Fibroblast of skin of back (primary cell): ENCODE results near the gene CGB3.

Experiments
- DNase-seq: peaks from one replicate; pipeline ENCODE4 v3.0.0-alpha.2; 2013

The CGB3 gene

DNA sequence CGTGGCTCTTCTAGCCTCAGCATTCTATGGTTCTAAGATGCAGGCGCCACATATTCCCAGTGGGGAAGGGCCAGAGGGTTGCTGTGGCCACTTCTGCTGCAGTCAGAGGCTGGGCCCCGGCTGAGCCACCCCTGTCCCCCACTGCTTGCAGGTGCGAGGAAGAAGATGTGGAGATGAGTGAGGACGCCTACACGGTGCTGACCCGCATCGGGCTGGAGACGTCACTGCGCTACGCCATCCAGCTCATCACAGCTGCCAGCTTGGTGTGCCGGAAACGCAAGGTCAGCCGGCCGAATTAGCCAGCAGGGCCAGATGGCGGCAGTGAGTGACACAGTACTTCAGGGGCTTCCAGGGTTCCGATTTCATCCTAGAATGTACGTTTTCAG, 9.3 kb downstream of the CGB3 start:
- DNase-seq = no peak

DNA sequence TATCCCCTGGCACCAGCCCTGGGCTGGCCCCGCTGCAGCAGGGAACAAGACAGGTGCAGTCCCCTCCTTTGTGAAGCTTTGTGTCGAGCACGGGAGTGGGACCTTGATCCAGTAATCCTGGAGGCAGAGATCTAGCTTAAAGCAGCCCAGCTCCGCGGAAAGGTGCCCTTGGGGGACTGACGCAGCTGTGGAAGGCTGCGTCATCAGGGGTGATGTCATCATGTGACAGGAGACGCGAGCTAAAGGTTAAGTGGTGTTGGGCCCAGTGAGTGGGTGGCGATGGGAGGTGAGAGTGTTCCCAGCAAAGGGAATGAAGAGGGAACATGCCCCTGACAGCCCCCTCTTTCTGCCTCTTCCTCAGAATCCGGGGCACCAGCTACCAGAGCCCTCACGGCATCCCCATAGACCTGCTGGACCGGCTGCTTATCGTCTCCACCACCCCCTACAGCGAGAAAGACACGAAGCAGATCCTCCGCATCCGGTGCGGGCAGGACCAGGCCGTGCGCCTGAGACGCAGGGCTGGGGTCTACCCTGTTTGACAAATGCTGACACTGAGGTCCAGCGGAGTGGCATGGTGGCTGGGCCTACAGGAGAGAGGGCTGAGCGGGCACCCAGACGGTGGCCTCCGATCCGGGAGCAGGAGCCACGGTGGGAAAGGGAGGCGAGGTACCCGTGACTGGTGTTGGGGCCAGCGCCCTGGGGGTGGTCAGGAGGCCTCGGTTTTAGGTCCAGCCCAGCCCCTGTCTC, 9.8 kb downstream of the CGB3 start:
- no peak for DNase-seq

DNA sequence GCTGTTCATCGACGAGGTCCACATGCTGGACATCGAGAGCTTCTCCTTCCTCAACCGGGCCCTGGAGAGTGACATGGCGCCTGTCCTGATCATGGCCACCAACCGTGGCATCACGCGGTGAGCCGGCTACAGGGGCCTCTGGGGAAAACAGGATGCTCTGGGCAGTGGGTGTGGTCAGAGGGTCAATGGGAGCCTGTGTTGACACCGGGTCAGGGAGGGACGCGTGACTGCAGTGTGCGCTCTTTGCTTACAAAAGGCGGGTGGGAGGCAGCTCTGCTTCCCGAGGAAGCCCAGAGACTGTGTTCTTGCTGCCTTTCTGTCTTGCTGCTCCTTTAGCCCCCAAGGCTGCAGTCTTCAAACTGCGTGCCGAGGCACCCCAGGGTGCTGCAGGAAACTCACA, 12.9 kb downstream of the CGB3 start:
- no peak for DNase-seq

DNA sequence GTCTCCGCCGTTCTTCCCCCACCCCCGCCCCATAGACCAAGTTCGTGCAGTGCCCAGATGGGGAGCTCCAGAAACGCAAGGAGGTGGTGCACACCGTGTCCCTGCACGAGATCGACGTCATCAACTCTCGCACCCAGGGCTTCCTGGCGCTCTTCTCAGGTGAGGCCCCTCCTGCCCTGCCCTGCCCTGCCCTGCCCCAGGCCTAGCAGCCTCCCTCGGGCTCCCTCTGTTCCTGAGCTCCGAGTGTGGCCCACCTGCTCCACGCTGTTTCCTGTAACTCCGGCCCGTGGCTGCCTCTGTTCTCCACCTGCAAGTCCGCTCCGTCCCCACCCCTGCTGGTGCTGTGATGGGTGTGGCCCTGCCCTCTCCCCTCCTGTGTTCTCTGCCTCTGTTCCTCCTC, 13.7 kb downstream of the CGB3 start:
- DNase-seq = no peak

DNA sequence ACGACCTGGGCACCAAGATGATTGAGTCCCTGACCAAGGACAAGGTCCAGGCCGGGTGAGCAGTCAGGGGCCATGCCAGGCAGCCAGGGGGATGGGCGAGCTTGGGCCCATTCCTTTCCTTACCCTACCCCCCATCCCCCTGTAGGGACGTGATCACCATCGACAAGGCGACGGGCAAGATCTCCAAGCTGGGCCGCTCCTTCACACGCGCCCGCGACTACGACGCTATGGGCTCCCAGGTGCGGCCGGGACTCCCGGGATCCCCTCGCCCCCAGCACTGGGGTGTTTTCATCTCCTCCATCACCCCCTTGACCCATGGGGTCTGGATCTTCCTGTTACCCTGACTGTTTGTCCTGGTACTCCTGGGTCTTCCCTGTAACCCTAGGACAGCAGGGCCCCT, 14.3 kb downstream of the CGB3 start:
- DNase-seq = no peak

DNA sequence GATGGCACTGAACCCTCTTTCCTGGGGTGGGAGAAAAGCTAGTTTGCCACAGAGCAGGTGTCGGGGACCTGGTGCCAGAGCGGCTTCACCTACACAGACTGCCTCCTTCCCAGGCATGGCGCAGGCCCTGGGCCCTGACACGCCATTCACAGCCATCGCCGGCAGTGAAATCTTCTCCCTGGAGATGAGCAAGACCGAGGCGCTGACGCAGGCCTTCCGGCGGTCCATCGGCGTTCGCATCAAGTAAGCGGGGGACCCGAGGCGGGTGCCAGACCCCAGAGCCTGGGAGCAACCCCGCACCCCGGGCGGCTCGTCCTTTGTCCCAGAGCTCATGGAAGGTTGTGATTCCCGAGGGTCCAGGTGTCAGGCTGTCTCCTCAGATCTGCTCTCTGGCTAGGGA, 17.2 kb downstream of the CGB3 start:
- DNase-seq = no peak

DNA sequence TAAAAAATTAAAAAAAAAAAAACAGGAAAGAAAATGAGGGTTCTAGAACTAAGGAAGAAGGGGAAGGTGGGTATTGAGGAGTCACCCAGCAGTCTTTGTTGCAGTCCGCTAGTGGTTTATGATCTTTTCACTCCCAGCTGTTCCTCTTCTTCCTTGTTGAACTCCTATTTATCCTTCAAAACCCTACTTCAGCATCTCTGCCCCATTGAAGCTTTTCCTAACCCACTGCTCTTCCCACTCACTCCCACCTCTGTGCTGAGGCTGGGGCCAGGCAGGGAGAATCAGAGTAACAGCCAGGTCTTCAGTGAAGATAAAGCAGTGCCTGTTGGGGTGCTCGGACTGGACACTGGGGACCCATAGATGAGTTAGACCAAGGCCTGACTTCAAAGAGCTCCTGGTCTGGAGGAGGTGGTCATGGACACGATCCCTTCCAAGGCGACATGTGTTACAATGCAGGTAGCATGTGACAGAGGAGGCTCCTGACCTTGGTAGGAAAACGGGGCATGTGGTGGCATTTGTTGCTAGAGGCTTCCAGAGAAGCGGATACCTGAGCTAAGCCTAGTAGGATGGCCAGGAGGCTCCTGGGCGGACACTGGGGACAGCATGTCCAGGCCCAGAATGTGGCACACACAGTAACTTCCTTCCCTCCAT, 19.0 kb downstream of the CGB3 start:
- no peak for DNase-seq

DNA sequence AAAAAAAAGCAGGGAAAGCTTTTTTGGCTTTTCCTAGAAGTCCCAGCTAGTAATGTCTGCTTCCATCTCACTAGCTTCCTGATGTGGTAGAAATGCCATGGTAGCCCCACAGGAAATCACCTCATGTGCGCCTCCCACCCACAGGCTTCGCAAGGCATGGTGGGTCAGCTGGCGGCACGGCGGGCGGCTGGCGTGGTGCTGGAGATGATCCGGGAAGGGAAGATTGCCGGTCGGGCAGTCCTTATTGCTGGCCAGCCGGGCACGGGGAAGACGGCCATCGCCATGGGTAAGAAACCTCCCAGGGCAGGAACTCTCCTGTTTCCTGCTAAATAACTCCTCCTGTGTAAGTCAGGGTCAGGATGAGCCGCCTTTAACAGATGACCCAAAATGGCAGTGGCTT, 20.0 kb downstream of the CGB3 start:
- no peak for DNase-seq

DNA sequence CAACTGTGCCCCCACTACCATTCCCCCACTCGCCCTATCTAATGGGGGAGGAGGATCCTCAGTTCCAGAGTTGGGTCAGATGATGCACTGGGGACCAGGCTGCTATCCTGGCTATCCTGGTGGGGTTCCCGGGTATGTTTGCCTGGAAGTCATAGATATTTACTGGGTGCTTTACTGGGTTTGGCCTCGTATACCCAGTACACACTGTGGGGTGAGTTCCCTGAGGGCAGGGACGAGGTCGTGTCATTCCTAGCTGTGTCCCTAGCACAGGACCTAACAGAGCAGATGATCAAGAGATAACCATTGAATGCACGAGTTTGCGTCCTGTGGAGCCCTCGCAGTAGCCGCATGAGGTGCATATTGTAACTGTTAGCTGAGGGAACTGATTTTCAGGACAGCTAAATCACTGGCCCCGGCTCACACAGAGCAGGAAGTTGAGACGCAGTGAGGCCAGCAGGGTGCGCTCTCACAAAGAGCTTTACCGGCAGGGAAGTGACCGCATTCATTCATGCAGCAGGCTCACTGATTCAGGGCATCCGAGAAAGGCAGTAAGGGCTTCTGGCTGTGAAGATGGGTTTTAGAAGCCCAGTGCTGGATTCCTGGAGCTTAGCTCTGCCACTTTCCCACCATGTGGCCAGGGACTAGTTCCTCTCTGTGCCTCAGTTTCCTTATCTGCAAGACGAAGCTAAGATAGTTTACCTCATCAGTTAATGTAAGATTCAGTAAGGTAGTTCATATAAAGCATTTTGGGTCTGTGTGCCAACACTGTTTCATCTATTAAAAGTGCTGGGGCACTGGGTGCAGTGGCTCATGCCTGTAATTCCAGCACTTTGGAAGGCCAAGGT, 24.4 kb downstream of the CGB3 start:
- DNase-seq = peak; percentile 71

DNA sequence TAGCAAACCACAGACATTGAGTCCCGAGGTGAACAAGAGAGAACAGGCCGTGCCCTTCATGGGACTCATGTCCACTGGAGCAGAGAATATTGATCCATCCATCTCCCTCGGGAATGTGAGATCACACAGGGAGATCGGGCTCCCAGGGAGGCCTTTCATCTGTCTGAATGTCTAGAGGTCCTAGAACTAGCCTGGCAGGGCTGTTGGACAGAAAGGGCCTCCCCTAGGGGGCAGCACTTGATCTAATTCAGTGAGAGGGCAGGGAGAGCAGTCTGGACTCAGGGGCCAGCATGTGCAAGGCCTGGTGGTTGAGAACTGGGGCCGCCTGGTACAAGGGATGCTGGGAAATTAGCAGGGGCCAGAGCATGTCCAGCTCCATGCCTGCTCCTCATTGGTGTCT, 26.2 kb downstream of the CGB3 start:
- DNase-seq = peak; percentile 69

DNA sequence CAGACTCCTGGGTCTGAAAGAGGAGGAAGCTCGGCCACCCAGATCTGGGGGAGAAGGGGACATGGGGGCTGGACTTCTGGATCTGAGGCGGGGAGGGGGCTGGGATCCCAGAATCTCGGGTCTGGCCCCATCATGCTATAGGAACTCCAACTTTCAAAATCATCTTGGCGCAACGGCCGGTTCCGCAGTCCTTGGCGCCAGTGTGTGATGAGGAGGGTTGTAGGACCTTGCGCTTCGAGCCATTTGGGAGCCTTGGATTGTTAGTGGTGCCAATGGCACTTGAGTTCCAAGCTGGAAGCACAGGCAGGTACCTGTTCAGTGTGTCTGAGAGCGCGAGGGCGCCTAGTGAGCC, 30.1 kb downstream of the CGB3 start:
- DNase-seq = no peak

DNA sequence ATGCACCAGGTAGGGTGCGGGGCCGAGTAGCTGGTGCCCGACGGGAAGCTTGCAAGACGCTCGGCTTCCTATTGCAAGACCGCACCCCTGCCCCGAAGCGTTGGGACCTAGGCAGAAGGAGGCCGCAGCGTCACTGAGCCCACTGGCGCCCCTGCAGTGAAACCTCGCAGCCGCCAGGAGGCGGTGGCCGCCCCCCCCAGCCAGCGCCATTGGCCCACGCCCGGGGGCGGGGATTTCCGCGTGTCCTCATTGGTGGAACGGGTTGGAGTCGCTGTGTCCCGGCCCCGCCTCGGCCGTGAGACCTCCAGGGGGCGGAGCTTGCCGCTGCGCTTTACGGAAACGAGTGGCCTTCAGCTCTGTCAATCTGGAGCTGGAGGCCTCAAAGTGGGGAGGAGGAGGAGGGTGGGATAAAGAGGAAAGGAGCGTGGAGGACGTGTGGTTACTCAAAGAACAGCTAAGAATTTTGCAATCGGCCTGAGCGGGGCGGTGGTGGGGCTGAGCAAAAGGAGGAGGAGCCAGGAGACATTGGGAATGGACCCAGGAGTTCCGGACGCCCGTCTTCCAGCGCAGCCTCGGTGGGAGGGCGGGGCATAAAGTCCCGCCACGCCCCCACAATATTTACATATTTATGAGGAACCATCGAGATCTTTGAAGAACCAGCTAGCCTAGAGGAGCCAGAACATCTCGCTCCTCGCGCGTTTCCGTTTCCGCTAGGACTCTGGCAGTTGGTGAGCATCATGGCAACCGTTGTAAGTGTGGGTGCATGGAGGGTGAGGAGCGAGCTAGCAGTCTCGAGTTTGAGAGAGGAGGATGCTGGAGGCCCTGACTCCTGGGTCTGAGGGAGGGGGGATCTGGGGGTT, 30.7 kb downstream of the CGB3 start, which contains the start of the genes GYS1 and RUVBL2:
Gene GYS1 (minus strand): TSS at position 135 of the 860 bp plus-strand sequence. CDS start 197 bp downstream, outside the sequence.
Gene RUVBL2 (plus strand): TSS at position 713 of the 860 bp plus-strand sequence. CDS start 25 bp downstream, at position 738.
- peak; percentile 100 for DNase-seq

DNA sequence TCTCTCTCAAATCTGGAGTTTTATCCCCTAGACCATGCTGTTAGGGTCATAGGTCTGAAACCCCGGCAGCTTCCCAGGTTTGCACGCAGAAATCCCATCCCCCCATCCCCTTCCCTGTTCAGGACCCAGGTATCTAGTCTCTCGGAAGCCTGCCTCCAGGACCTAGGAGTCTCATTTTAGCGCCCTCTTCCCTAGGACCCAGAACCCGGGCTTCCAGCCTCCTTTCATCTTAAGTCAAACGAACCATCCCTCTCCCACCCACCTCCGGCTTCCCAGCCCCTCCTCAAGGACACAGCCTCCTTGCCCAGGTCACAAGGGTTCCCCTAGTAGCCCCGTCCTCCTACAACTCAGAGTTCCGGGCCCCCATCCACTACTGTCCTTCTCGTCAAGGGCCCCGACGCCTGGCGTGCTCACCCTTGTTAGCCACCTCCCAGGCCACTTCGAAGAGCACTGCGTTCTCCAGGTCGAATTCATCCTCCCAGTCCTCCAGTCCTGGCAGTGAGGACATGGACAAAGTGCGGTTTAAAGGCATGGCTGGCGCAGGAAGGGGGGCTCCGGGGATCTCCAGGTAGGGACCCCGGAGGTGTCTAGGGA, 31.5 kb downstream of the CGB3 start:
- no peak for DNase-seq

DNA sequence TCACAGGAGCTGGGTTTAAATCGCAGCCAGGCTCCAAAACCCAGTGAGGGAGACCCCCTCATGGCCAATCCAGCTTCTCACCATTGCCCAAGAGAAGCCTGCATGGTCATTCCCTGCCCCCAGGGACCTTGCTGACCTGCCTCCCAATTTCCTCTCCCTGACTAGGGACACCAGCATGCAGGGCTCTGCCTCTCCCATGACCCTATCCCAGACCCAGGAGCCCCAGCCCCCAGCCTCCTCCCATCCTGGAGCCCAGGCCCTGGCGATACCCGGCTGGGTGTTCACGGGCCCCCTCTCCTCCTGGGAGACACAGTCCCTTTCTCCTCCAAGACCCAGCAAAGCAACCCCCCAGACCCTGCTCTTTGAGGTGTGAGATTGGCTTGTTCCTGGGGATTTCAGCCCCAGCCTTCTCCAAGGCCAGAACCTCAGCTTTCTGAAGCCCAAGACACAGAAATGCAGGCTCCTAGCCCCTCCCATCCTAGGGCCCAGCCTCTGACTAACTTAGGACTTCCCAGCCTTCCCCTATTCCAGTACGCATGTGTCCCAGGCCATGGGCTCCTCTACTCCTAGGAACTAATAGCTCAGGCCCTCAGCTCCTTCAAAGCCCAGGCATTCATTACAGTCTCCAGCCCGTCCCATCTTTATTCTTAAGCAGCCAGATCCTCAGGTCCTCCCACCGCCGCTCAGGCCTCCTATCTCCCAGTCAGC, 32.1 kb downstream of the CGB3 start:
- DNase-seq = peak; percentile 86

DNA sequence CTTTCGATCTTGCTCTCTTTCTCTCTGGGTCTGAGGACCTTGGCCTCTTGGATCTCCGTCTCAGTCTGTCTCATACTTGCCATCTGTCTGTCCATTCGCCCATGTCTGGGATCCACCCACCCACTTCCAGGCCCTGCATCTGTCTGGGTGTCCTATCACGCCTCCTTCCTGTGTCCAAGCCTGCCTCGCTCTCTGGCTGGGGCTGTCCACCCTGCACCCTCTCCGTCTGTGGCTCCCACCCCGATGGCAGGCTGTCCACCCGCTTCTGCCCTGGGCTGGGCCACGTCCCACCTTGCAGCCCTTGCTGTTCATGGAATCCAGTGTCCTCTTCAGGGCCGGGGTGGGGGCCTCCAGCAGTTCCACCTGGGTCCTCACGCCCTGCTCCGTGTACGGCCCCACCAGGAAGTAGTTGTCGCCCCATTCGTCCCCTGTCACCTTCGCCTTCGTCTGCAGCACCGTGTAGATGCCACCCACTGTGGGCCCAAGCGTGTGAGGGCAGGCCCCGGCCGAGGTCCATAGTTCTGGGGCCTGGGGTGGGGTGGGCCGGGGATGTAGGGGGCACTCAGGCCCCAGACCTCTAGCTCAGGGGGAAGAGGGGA, 33.0 kb downstream of the CGB3 start:
- DNase-seq = no peak

DNA sequence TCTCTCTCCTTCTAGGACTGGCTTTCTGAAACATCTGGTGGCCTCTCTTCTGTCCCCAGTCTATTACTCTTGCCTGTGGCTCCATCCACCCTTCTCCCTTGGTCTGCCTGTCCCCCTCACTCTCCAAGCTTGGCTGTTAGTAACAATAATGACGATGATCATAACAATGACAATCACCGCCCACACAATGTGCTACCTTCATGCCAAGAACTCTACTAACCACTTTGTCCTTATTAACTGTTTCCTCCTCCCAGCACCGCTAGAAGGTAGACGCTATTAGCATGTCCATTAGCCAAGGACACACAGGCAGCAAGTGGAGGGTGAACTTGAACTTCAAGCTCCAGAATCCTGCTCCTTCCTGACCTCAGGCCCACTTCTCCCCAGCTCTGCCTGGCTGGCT, 33.7 kb downstream of the CGB3 start:
- DNase-seq = no peak

DNA sequence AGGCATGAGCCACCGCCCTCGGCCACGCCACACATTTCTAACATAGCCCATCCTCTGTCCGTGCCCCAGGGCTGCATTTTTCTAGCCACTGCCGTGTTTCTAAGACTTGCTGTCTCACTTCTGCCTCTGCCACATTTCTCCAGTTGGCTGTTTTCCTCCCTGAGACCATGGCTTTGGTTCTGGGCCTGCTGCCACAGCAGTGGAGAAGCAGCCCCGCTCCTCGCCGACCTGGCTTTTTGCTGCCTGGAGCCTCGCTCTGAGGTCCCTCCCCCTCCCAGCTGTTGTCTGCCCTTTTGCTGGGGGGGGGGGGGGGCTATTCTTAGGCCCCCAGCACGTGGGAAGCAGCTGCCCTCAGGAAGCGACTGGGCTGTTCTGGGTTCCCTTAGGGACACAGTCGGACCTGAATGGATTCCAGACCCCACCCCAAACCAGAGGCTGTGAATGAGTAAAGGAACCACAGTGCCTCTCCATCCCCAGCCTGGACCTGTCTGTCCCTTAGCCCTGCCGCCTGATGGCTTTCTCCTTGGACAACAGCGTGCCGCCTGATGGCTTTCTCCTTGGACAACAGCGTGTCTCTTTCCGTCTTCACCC, 34.3 kb downstream of the CGB3 start:
- no peak for DNase-seq

DNA sequence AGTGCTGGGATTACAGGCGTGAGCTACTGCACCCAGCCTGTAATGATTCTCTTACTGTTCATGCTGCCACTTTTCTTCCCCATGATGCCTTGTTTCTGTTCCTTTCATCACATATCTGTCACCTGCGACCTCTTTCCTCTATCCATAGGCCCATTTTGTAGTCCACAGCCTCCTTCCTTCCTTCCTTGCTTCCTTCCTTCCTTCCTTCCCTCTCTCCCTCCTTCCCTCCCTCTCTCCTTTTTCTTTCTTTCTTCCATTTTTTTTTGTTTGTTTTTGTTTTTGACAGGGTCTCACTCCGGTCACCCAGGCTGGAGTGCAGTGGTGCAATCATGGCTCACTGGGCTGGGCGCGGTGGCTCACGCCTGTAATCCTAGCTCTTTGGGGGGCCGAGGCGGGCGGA, 35.3 kb downstream of the CGB3 start:
- no peak for DNase-seq

DNA sequence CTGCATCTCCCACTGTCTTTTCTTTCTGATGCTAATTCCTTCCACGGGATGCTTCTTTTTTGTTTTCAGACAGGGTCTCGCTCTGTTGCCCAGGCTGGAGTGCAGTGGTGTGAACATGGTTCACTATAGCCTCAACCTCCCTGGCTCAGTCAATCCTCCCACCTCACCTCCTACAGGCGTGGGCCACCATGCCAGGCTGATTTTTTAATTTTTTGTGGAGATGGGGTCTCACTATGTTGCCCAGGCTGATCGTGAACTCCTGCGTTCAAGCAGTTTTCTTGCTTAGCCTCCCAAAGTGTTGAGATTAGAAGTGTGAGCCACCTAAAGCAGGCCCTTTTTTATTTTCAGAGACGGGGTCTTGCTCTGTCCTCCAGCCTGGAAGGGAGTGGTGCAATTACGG, 35.8 kb downstream of the CGB3 start:
- no peak for DNase-seq

DNA sequence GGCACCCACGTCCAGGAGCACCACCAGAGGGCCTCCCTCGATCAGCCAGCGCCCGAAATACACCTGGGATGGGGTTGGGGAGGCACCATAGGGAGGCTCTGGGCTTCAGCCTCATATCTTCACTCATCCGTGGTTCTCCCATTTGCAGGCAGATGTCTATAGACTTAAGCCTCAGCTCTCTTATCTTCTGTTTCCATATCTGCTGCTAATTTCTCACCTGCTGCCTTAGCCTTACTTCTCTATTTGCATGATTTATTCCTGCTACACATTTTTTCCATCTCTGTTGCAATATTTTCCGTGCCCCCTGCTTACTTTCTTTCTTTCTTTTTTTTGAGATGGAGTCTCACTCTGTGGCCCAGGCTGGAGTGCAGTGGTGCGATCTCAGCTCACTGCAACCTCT, 36.8 kb downstream of the CGB3 start:
- no peak for DNase-seq

DNA sequence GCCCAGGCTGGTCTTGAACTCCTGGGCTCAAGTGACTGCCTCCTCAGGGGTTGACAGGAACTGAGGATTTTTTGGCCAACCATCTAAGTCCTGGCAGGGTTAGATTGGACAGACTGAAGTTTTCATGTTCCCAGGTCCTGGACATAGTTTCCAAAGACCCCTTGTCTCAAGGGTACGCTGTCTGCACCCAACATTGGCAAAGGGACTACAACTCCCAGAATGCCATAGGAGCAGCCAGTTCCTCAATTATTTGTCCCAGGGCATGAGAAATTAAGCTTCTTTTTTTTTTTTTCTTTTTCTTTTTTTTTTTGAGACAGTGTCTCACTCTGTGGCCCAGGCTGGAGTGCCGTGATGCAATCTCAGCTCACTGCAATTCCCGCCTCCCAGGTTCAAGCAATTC, 37.9 kb downstream of the CGB3 start:
- no peak for DNase-seq
